Endothelial cell of umbilical vein (primary cell): Measurements from ENCODE around the gene TREH. TPM values are rescaled to one million over a fixed set of nuclear protein-coding genes. Genes with fewer than 3 reads are reported as not detected.
A peak's percentile ranks its signal among the peaks of the same experiment; 100 is the strongest.

Experiments used
- BruUV-seq: library from RNA; stranded (reverse); fragments of 400-500 nt; replicated peaks from 2 replicates; lab custom pipeline; 2021; lab: Mats Ljungman, UMichigan
- CTCF ChIA-PET: fragments of 300-600, 350-600 bp; sonication (Branson Sonifier 250); formaldehyde crosslinking; loops from one replicate; lab custom pipeline; 2021; ENCODE audit warnings: antibody characterized with exemption, inconsistent platforms; lab: Charles Lee
- POLR2A ChIA-PET: fragments of 300-600, 350-600 bp; sonication (Branson Sonifier 250); formaldehyde crosslinking; loops from one replicate; lab custom pipeline; 2021; ENCODE audit warnings: antibody characterized with exemption, inconsistent platforms; lab: Charles Lee
- DNase-seq: peaks from one replicate; pipeline ENCODE4 v3.0.0-alpha.2; 2011; ENCODE audit warnings: low read depth, low spot score
- FAIRE-seq: peaks from 2 replicates; lab custom pipeline; 2011; peaks lifted over from hg19 to GRCh38; lab: Jason Lieb, UNC
- H2AFZ ChIP-seq: 2 replicates; pipeline ENCODE4 v1.6.0; 2012; ENCODE audit warnings: low read depth, low read length, control low read depth, inconsistent platforms
- H3K27ac ChIP-seq: 2 replicates; pipeline ENCODE4 v1.5.1; 2011; ENCODE audit warnings: low read depth, mild to moderate bottlenecking, control low read depth, low read length, moderate library complexity; ENCODE audit not compliant: insufficient read depth
- H3K27me3 ChIP-seq, 2 experiments: 2 replicates each; pipeline versions ENCODE4 v1.6.0 to v1.6.1; 2011; ENCODE audit warnings: low read length in 2 of 2, mixed read lengths in 1 of 2; ENCODE audit not compliant: control insufficient read depth in 2 of 2, insufficient read depth in 2 of 2
- H3K36me3 ChIP-seq, 2 experiments: 2 replicates in 1 of 2; 3 replicates in 1 of 2; pipeline ENCODE4 v1.5.1; 2011; ENCODE audit warnings: low read length in 2 of 2, mild to moderate bottlenecking in 1 of 2, moderate library complexity in 1 of 2; ENCODE audit not compliant: control insufficient read depth in 2 of 2, insufficient read depth in 2 of 2; ENCODE audit errors: extremely low read depth in 1 of 2
- H3K4me1 ChIP-seq: 3 replicates; pipeline ENCODE4 v1.5.1; 2011; ENCODE audit warnings: mild to moderate bottlenecking, low read length; ENCODE audit not compliant: control insufficient read depth, insufficient read depth; ENCODE audit errors: extremely low read depth
- H3K4me2 ChIP-seq: 2 replicates; pipeline ENCODE4 v1.6.1; 2011; ENCODE audit warnings: low read length, control low read depth, mixed read lengths; ENCODE audit not compliant: insufficient read depth
- H3K4me3 ChIP-seq, 3 experiments: fragments of 200-600 bp in 1 of 3; sonication (generic), shearing (Covaris generic) in 1 of 3; replicated peaks in 1 of 3; 2 replicates each; pipeline ENCODE4 v1.5.1; 2011 to 2016; ENCODE audit warnings: control low read depth in 3 of 3, low read length in 3 of 3, mild to moderate bottlenecking in 2 of 3, inconsistent platforms in 1 of 3, low read depth in 1 of 3, moderate library complexity in 1 of 3; ENCODE audit not compliant: insufficient read depth in 1 of 3
- H3K79me2 ChIP-seq: 2 replicates; pipeline ENCODE4 v1.6.0; 2012; ENCODE audit warnings: low read length, inconsistent platforms; ENCODE audit not compliant: control insufficient read depth, insufficient read depth
- H3K9ac ChIP-seq: replicated peaks from 2 replicates; pipeline ENCODE3; 2011; ENCODE audit warnings: low read length, control low read depth; ENCODE audit not compliant: insufficient read depth; ENCODE audit errors: extremely low read depth
- H3K9me1 ChIP-seq: replicated peaks from 3 replicates; pipeline ENCODE4 v1.6.0; 2011; ENCODE audit warnings: mild to moderate bottlenecking, low read length; ENCODE audit not compliant: control insufficient read depth, insufficient read depth; ENCODE audit errors: extremely low read depth
- H3K9me3 ChIP-seq: replicated peaks from 2 replicates; pipeline ENCODE4 v1.5.1; 2012; ENCODE audit warnings: low read length, inconsistent platforms; ENCODE audit not compliant: control insufficient read depth, insufficient read depth
- H4K20me1 ChIP-seq: replicated peaks from 2 replicates; pipeline ENCODE3; 2011; ENCODE audit warnings: mild to moderate bottlenecking, low read length; ENCODE audit not compliant: control insufficient read depth, insufficient read depth; ENCODE audit errors: extremely low read depth
- CTCF ChIP-seq, 2 donors: IDR thresholded peaks; 1 replicate in 1 of 2; 2 replicates in 1 of 2; pipeline ENCODE4 v1.5.1; 2011; ENCODE audit warnings: low read length in 2 of 2, mild to moderate bottlenecking in 2 of 2, moderate library complexity in 2 of 2, control low read depth in 1 of 2, inconsistent platforms in 1 of 2, low read depth in 1 of 2; ENCODE audit not compliant: insufficient read depth in 1 of 2; ENCODE audit errors: extremely low read depth in 1 of 2
- EZH2 ChIP-seq: IDR thresholded peaks from 2 replicates; pipeline ENCODE4 v1.6.1; 2012; ENCODE audit warnings: borderline replicate concordance, low read depth, mild to moderate bottlenecking, moderate library complexity, low read length, inconsistent platforms; ENCODE audit not compliant: severe bottlenecking
- FOS ChIP-seq: IDR thresholded peaks from 2 replicates; pipeline ENCODE4 v1.6.1; 2011; ENCODE audit warnings: mild to moderate bottlenecking, low read length, moderate library complexity, borderline replicate concordance; ENCODE audit not compliant: insufficient read depth
- GATA2 ChIP-seq: IDR thresholded peaks from 2 replicates; pipeline ENCODE4 v1.7.0; 2011; ENCODE audit warnings: low read depth, mild to moderate bottlenecking, moderate library complexity, mixed read lengths, low read length; ENCODE audit not compliant: insufficient read length, insufficient read depth
- JUN ChIP-seq: IDR thresholded peaks from 2 replicates; pipeline ENCODE4 v1.6.1; 2011; ENCODE audit warnings: borderline replicate concordance, low read depth; ENCODE audit not compliant: insufficient read length, insufficient read depth
- MYC ChIP-seq: IDR thresholded peaks from one replicate; pipeline ENCODE4 v1.6.1; 2011; ENCODE audit warnings: mild to moderate bottlenecking, low read depth, low read length
- POLR2A ChIP-seq: IDR thresholded peaks from 2 replicates; pipeline ENCODE4 v1.6.1; 2012; ENCODE audit warnings: low read depth, mild to moderate bottlenecking, control low read depth, low read length
- POLR2AphosphoS5 ChIP-seq: IDR thresholded peaks from 2 replicates; pipeline ENCODE4 v1.6.1; 2012; ENCODE audit warnings: low read depth, mild to moderate bottlenecking, control low read depth, low read length, moderate library complexity; ENCODE audit not compliant: insufficient read depth
- dilution Hi-C: fragments of 300-500 bp; cut with MboI; formaldehyde crosslinking; loops from one replicate; pipeline ENCODE4 v1.15.0; 2019; ENCODE audit warnings: low sequenced_read_pairs; ENCODE audit not compliant: extremely low pct_ligation_motif_present
- intact Hi-C: fragments of 100-400 bp; cut with micrococcal nuclease; formaldehyde crosslinking; loops from one replicate; pipeline ENCODE4 v1.10.0; 2022
- polyA plus RNA-seq, 4 experiments: library from polyadenylated mRNA; depleted of rRNA in 3 of 4; stranded (reverse) in 3 of 4; unstranded in 1 of 4; fragments of >200 nt; gene quantifications; 2 replicates each; pipeline versions ENCODE4 v1.2.1 to v1.2.3, GENCODE V29; 2011 to 2012; ENCODE audit warnings: missing spikeins in 1 of 4
- total RNA-seq: library from RNA; stranded (reverse); gene quantifications from 2 replicates; pipeline ENCODE4 v1.2.3, GENCODE V29; 2021
- TF ChIP-seq, protein P1 (sequence below): IDR thresholded peaks from 2 replicates; pipeline ENCODE4 v1.6.1; 2011; ENCODE audit not compliant: insufficient read depth, insufficient read length

The TREH gene
- total and polyA plus RNA-seq, 2 donors (not counting 3 experiments of a cell fraction or from before 2014, with no cell fraction given): not detected

GRCh38 chr11:118625976-118626375, 53.5 kb downstream of the TREH start:
- DNase-seq (no peak), FAIRE-seq (peak; percentile 24)
- intact Hi-C loops: no loop called here
- Histone ChIP-seq H3K9me1 (no peaks in the 10 kb centered on the region), H3K9ac (no peak overlapping the region), H3K79me2 (peaks cover 72% of the 10 kb centered on the region), H3K36me3 (peaks cover 10 to 35% of the 10 kb centered on the region in 2 experiments), H2AFZ (no peak overlapping the region), H3K9me3 (no peaks in the 10 kb centered on the region), H3K4me1 (peaks cover 20% of the 10 kb centered on the region), H4K20me1 (no peaks in the 10 kb centered on the region), H3K27ac (no peak overlapping the region), H3K4me2 (no peak overlapping the region), H3K27me3 (no peaks in the 10 kb centered on the region), H3K4me3 (no peak overlapping the region)
- dilution Hi-C loops: no loop called here
- ChIA-PET POLR2A (no interaction called here), CTCF (interaction anchor here (2.6 kb wide), 1 partner anchor 10 kb away, joined by 11 read pairs; no protein-coding TSS in a partner anchor)
- no peak for TF ChIP-seq EZH2
- TF ChIP-seq, protein P1, sequence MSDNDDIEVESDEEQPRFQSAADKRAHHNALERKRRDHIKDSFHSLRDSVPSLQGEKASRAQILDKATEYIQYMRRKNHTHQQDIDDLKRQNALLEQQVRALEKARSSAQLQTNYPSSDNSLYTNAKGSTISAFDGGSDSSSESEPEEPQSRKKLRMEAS: no peak
- TF ChIP-seq GATA2: no peak
- no peak for TF ChIP-seq POLR2A
- no peak for TF ChIP-seq FOS
- TF ChIP-seq CTCF (IDR thresholded peaks at IDR 0.05; ENCODE audit: extremely low read depth in 1 of 2, insufficient read depth in 1 of 2, low read depth in 1 of 2, low read length in 2 of 2): no peak
- no peak for TF ChIP-seq POLR2AphosphoS5
- TF ChIP-seq MYC: no peak
- no peak for TF ChIP-seq JUN
- BruUV-seq: no TSS peak
